Heart left ventricle (tissue), 16 donors: ENCODE measurements around the gene RAI1. TPM values are rescaled to one million over a fixed set of nuclear protein-coding genes. Genes with fewer than 3 reads are reported as not detected.

Experiments
- ATAC-seq, 4 donors: fragments of 200-7000 bp; cut with Tn5 transposase; one replicate each; pipeline ENCODE4 v1.9.1; 2020 to 2022; ENCODE audit warnings: moderate library complexity in 4 of 4, mild to moderate bottlenecking in 3 of 4, moderate number of reproducible peaks in 1 of 4
- DNase-seq, 5 donors: peaks; one replicate each; pipeline ENCODE4 v3.0.0-alpha.2; 2020
- H3K27ac ChIP-seq, 12 donors: fragments of 200-600 bp; sonication (generic) in 4 of 12; one replicate each; pipeline versions ENCODE4 v1.5.0 to v1.8.0; 2016 to 2022; ENCODE audit warnings: mild to moderate bottlenecking in 2 of 12
- H3K27me3 ChIP-seq, 9 donors: fragments of 200-600 bp; sonication (generic) in 2 of 9; one replicate each; pipeline versions ENCODE4 v1.5.1 to v1.8.0; 2016 to 2022; ENCODE audit warnings: mild to moderate bottlenecking in 3 of 9
- H3K36me3 ChIP-seq, 9 donors: fragments of 200-600 bp; sonication (generic) in 2 of 9; one replicate each; pipeline versions ENCODE4 v1.5.0 to v1.8.0; 2018 to 2022; ENCODE audit warnings: mild to moderate bottlenecking in 2 of 9
- H3K4me1 ChIP-seq, 12 donors: fragments of 200-600 bp; sonication (generic) in 4 of 12; one replicate each; pipeline versions ENCODE4 v1.5.0 to v1.8.0; 2016 to 2022; ENCODE audit warnings: mild to moderate bottlenecking in 3 of 12
- H3K4me3 ChIP-seq, 12 donors: fragments of 200-600 bp; sonication (generic) in 4 of 12; one replicate each; pipeline versions ENCODE4 v1.5.0 to v1.8.0; 2017 to 2022; ENCODE audit warnings: mild to moderate bottlenecking in 9 of 12, moderate library complexity in 4 of 12
- H3K9me3 ChIP-seq, 12 donors: fragments of 200-600 bp; sonication (generic) in 4 of 12; one replicate each; pipeline versions ENCODE4 v1.5.0 to v1.8.0; 2016 to 2022; ENCODE audit warnings: mild to moderate bottlenecking in 1 of 12
- CTCF ChIP-seq, 12 donors: fragments of 200-600 bp; sonication (generic) in 4 of 12; IDR thresholded peaks; one replicate each; pipeline versions ENCODE4 v1.5.0 to v1.8.0; 2018 to 2022; ENCODE audit warnings: antibody characterized with exemption in 12 of 12, mild to moderate bottlenecking in 5 of 12
- POLR2A ChIP-seq, 2 donors: fragments of 450-650 bp; IDR thresholded peaks; one replicate each; pipeline ENCODE4 v1.6.1; 2017; ENCODE audit warnings: antibody characterized with exemption in 2 of 2, mild to moderate bottlenecking in 2 of 2, moderate library complexity in 2 of 2
- WGBS, 4 donors: extraction: QIAGEN DNeasy Blood & Tissue Kit in 2 of 4; methylation state at CpG; one replicate each; pipeline versions ENCODE4 v1.1.5 to v1.1.7; 2013 to 2018; 5-methylcytosine and 5-hydroxymethylcytosine counted together
- intact Hi-C, 10 donors: fragments of 100-400 bp; cut with DNase I; formaldehyde crosslinking; loops; one replicate each; pipeline versions ENCODE4 v1.11.1 to v1.14.2; 2022
- polyA plus RNA-seq, 2 donors: library from polyadenylated mRNA; stranded (reverse); fragments of 200-250 nt; gene quantifications; one replicate each; pipeline ENCODE4 v1.2.3, GENCODE V29; 2013
- total RNA-seq, 9 donors: library from RNA; depleted of rRNA in 2 of 9; stranded (reverse); fragments of >200 nt in 2 of 9; fragmentation: NEBNext Ultra II Directional in 3 of 9; extraction: Animal tissue kit (Norgen Biotek cat#: 25700) in 3 of 9; gene quantifications; one replicate each; pipeline versions ENCODE4 v1.1.0 to v1.2.4, GENCODE V29; 2016 to 2023
- donor health status: ischemic (EF 13 %, LVEDD 7.1; RV severe dilation, severe dysfunction).
- donor health status: healthy with polysubstance abuse.
- donor health status: DM: no; HTN: yes; CAD: no.
- donor health status: DM: no; HTN: no; CAD: no.
- donor health status: ischemic (EF 25% LVEDD 6.9; RV normal size, moderate dysfunction).
- donor health status: ischemic (EF 25% LVEDD 5.7; RV mildly dilated, moderate dysfunction).
- donor health status: healthy.
- donor health status: DM: yes; HTN: yes; CAD: no.
- donor health status: ischemic (EF 35%, LVEDD 5.7; RV mildly dilated, moderate dysfunction).
- donor health status: nonischemic (EF 11% LVEDD 7.7; RV severe dilation, severe dysfunction).
- donor health status: DM: yes; HTN: yes; CAD: no.
- donor health status: PGD.
- donor health status: ischemic (EF 29% LVEDD 5.4; RV normal size, mild dysfunction).
- donor health status: nonischemic (EF 23%, LVEDD 6.1; RV moderate dilation, normal function).

RAI1 gene
- total and polyA plus RNA-seq, 11 donors, result 15.1 to 37.2 (median 20.8) TPM

DNA sequence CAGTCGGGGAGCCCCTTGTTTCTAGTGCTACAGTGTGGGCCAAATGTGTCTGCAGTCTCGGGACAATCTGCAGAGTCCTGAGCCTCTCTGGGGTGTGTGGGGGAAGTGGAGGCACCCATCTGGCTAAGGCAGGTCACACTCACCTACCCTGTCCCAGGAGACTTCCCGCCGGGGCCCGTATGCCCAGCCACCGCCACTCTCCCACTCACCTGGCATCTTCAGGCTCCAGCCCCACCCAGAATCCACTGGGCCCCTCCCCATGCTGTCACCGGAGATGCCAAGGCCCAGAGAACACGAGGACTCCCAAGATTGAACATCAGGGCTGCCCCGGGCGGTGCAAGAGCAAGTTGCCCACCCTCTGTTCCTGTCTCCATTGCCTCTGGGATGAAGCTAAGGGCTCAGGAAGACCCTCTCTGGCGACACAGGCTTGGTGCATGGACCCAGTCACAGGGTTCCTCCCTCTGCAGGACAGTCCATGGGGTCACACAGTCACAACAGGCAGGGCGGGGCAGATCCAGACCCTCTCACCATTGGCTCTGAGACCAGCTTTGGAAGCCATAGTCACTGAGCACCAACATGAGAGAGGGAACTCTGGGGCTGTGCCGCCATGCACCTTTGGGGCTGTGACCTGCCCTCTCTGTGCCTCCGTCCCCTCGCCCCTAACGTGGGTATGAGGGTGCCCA is 117.5 kb downstream of the RAI1 start:
- Histone ChIP-seq H3K9me3 (no peaks in the 10 kb centered on the region), H3K4me1 (peaks cover 0 to 18% (median 5%) of the 10 kb centered on the region in 12 donors), H3K4me3 (no peak overlapping the region), H3K27me3 (no peaks in the 10 kb centered on the region), H3K27ac (no peak overlapping the region), H3K36me3 (peaks cover 0 to 68% (median 44%) of the 10 kb centered on the region in 9 donors)
- 90 to 92% (median 92%) methylated on average over 11 to 16 of the region's 16 CpGs for WGBS, 4 donors
- ATAC-seq, result no peak
- TF ChIP-seq POLR2A (IDR thresholded peaks at IDR 0.05) (no peak), CTCF (IDR thresholded peaks at IDR 0.05) (no peak)
- DNase-seq, result no peak
- intact Hi-C loops, result no loop called here

DNA sequence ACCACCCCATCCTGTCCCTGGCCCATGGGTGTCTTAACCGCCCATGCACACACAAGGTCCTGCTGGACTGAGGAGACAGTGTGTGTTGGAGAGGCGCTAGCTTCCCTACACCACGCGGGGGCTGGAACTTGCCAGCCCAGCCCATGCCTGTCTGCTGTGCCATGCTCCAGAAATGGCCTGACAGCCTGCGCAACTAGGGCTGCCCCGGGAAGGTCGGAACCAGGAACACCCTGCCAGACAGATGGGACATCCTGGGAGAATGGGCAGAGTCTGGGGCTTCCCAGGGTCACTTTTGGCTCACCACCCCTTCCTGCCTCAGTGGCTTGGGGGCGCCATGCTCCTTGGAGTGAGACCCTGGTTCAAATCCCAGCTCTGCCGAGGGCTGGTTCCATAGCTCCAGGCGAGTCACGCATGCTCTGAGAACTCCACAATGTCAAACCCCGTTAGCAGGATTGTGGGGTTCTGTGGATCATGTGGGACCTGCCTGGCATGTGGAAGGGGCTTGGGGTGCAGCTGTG is 119.3 kb downstream of the RAI1 start:
- Histone ChIP-seq H3K27ac (no peak overlapping the region), H3K36me3 (peaks cover 0 to 65% (median 37%) of the 10 kb centered on the region in 9 donors), H3K4me1 (peaks cover 0 to 17% (median 5%) of the 10 kb centered on the region in 12 donors), H3K9me3 (no peaks in the 10 kb centered on the region), H3K4me3 (no peak overlapping the region), H3K27me3 (no peaks in the 10 kb centered on the region)
- intact Hi-C loops, result no loop called here
- peak in 2 of 4 donors; percentile 43 to 44 for ATAC-seq
- TF ChIP-seq CTCF (IDR thresholded peaks at IDR 0.05) (no peak), POLR2A (IDR thresholded peaks at IDR 0.05) (no peak)
- DNase-seq, result no peak
- WGBS, 4 donors, result 83 to 92% (median 90%) methylated on average over 11 to 12 of the region's 12 CpGs

GRCh38 chr17:17801800-17802481 is 120.7 kb downstream of the RAI1 start:
- peaks cover 0 to 52% (median 27%) of the 10 kb centered on the region in 9 donors for H3K36me3 ChIP-seq
- DNase-seq (no peak), ATAC-seq (no peak)
- no peak overlapping the region for H3K4me3 ChIP-seq
- WGBS, 4 donors, result 88 to 94% (median 93%) methylated on average over 13 of the region's 13 CpGs
- no peak overlapping the region for H3K27ac ChIP-seq
- peaks cover 0 to 31% (median 16%) of the 10 kb centered on the region in 12 donors for H3K4me1 ChIP-seq
- no peaks in the 10 kb centered on the region for H3K27me3 ChIP-seq
- intact Hi-C loops, result no loop called here
- TF ChIP-seq POLR2A (IDR thresholded peaks at IDR 0.05) (no peak), CTCF (IDR thresholded peaks at IDR 0.05) (no peak)
- no peaks in the 10 kb centered on the region for H3K9me3 ChIP-seq

DNA sequence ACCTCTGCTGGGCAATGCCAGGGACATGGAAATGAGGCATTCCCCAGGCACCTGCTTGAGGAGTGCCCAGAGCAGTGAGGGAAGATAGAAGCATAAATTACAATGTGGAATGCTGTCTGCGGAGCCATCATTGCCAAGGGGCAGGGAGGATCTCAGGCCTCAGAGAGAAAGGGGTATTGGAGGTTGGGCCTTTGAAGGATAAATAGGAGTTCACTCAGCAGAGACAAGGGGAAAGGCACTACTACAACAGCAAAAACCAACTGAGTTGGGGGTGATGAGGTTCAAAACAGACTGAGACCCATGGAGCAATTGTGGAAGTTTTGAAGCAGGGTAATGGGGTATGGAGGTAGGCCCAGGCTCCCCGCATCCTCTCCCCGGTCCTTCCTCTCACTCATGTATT is 122.7 kb downstream of the RAI1 start:
- 98 to 100% (median 99%) methylated on average over 3 of the region's 3 CpGs for WGBS, 4 donors
- Histone ChIP-seq H3K9me3 (no peaks in the 10 kb centered on the region), H3K36me3 (peaks cover 0 to 33% (median 13%) of the 10 kb centered on the region in 9 donors), H3K4me1 (peaks cover 0 to 39% (median 18%) of the 10 kb centered on the region in 12 donors), H3K4me3 (no peak overlapping the region), H3K27me3 (no peaks in the 10 kb centered on the region), H3K27ac (no peak overlapping the region)
- intact Hi-C loops, result no loop called here
- ATAC-seq (no peak), DNase-seq (no peak)
- TF ChIP-seq CTCF (IDR thresholded peaks at IDR 0.05) (no peak), POLR2A (IDR thresholded peaks at IDR 0.05) (no peak)
